ENCODE results near the gene DLEC1.
"Not testable (repeated sequence)": the region's sequence is repeated elsewhere in the genome, so short reads cannot be mapped to it uniquely, and the experiment has no call there.

DLEC1 gene

DNA sequence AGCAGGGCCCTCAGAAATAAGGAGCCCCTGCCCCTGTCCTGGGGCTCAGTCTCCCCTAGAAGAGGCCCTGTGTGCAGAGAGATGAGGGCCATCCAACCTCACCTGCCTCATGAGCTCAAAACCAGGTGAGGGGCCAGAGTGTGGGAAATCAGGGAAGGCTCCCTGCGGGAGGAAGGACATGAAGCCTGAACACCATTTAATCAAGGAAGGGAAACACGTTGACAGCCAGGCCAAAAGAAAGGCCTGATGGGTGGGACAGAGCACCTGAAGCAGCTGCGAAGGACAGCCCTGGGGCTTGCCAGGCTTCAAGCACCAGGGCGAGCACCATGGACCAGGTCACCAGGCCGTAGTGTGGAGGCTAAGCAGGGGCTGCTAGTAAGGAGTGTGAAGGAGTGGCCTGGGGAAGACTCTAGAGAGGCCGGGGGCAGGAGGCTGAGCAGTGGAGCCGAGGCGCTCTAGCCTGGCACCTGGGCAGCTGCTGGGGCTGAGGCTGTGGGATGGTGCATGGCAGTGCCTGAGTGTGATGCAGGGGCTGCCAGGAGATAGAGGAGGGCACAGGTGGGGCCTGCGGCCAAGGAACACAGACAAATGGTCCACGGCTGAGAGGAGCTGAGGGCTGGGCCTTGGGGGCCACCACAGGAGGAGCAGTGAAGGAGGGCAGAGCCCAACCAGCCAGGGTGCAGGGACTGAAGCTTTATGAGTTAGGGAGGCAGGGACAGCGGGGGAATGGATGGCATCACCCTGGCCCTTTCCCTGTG, 81.9 kb downstream of the DLEC1 start:
- DNase-seq (ENCODE audit: low read depth) = no peak

DNA sequence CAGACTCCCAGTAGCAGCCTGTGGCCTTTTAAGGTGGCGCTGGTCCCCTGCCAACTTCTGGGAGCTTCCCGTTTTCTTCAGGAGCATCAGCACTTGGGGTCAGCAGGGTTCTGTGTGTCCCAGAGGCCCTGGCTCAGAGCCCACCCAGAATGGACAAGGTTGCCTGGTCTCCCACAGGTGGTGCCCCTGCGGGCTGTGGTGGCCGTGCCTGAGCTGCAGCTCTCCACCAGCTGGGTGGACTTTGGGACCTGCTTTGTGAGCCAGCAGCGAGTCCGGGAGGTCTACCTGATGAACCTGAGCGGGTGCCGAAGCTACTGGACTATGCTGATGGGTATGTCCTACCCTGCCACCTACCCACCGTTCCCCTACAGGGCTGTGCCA, 82.4 kb downstream of the DLEC1 start:
- no peak for DNase-seq (ENCODE audit: low read depth)

DNA sequence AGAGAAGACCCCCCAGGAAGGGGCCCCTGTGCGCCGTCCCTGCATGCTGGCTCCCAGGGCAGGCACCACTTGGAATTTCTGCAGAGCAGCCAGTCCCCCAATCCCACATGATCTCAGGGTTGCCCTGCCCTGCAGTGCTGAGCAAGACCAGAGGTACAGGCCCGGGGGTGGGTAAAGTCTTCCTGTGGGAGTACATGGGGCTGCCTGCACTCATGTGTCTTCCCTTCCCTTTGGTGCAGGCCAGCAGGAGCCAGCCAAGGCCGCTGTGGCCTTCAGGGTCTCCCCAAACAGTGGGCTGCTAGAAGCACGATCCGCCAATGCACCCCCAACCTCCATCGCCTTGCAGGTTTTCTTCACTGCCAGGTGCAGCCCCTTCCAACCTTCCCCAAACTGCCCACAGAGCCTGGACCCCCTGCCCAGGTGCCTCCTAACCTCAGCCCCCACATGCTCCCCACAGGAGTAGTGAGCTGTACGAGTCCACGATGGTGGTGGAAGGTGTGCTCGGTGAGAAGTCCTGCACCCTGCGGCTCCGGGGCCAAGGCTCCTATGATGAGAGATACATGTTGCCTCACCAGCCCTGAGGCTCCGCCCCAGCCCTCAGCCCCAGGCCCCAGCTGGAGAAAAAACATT, 82.9 kb downstream of the DLEC1 start:
- DNase-seq (ENCODE audit: low read depth) = no peak

DNA sequence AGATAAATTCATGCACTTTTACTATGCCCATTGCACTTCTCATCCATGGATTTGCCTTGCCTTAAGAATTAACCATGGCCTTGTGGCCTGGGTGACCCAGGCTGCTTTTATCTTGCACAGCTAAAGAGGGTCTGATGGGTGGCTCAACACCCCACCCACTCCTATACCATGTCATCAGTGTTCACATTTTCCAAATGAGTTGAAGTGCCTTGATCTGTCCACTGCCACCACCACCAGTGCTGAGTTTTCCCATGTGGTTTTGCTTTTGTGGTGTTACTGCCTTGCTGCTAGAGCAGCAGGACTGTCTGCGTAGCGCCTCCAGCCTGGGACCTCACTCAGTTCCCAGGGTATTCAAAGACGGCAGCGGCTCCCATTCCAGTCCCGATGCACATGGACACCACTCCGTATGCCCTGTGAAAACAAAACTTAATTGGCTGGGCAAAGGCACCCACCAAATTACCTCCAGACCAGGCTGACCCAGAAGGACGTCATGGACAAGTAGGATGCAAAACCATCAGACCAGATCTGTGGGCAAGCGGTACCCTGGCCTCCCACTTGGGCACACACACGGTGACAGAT, 83.8 kb downstream of the DLEC1 start:
- DNase-seq (ENCODE audit: low read depth) = no peak

DNA sequence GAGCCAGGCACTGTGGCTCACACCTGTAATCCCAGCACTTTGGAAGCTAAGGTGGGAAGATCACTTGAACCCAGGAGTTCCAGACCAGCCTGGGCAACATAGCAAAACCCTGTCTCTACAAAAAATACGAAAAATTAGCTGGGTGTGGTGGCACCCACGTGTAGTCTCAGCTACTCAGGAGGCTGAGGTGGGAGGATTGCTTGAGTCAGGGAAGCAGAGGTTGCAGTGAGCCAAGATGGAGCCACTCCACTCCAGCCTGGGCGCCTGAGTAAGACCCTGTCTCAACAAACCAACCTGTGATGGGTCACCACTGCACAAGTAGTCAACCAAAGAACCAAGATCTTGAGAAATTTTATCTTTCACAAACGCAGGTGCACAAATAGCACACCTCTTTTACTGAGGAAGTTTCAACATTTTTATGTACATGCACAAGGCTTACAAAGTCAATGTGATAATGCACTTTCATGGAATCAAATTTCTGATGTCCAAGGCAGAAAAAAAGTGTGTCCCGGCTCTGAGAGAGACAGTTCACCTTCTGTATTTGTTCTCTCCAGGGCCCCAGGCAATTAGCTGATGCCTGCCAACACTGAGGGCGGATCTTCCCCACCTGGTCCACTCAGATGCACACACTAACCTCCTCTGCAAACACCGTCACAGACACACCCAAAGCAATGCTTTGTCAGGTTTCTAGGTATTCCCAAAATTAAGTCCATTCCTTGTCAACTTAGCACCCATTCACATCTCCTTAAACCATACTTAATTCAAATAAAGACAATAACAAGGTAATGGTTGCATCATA, 85.5 kb downstream of the DLEC1 start:
- no peak for DNase-seq (ENCODE audit: low read depth)

DNA sequence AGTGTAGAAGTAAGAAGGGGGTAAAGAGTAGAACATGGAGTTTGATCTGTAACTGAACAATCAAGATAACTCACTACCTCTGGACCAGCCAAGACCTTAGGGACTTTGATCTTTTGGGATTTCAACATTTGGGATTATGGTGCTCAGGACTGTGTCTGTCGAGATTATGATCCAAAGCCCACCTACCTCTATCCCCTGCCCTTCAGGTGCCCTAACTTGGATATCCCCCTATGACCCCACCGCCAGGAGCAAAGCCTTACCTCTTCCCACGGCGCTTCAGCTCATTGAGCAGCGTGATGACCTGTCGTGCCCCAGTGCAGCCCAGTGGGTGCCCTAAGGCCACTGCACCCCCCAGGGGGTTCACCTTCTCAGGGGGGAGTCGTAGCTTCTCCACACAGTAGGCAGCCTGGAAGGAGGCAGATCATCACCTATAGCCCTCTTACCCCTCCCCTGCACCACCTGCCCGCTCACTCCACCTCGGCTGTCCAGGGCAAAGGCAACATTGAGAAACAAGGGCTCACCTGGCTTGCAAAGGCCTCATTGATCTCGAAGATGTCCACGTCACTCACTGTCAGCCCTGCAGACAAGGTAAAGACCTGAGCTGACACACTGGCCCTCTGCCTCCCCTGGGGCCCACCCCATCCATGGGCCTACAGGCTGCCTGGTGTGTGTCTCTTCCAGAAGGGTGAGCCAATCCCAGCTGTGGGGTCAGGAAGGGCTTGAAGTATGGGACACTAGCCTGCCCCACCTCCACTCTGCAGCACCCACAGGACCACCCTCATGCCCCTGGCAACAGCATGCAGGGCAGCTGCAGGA, 86.5 kb downstream of the DLEC1 start:
- no peak for DNase-seq (ENCODE audit: low read depth)

DNA sequence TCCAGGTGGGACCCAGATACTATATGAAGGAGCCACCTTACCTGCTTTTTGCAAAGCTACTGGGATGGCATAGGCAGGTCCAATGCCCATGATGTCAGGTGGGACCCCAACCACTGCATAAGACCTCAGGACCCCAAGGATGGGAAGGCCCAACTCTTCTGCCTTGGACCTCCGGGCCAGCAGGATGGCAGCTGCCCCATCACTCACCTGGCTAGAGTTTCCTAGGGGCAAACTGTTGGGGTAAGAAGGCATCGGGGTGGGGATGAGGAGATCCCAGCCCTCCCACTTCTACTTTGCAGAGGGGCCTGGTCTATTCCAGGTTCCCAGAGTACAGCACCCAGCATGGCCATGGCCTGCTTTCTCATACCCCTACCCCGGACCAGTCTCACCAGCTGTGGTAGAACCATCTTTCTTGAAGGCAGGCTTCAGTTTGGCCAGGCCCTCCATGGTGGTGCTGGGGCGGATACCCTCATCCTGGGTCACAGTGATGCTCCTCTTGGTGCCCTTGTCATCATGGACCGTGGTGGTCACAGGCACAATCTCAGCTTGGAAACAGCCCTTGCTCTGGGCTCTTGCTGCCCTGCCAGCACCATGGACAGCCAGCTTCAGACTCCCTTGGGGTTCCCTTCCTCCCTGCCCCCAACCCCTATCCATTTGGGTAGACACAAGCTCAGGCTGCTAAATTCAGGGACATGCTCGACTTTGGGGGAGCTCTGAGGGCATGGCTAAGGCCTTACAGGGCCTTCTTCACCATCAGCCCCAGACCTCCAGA, 87.3 kb downstream of the DLEC1 start:
- DNase-seq (ENCODE audit: low read depth) = no peak

DNA sequence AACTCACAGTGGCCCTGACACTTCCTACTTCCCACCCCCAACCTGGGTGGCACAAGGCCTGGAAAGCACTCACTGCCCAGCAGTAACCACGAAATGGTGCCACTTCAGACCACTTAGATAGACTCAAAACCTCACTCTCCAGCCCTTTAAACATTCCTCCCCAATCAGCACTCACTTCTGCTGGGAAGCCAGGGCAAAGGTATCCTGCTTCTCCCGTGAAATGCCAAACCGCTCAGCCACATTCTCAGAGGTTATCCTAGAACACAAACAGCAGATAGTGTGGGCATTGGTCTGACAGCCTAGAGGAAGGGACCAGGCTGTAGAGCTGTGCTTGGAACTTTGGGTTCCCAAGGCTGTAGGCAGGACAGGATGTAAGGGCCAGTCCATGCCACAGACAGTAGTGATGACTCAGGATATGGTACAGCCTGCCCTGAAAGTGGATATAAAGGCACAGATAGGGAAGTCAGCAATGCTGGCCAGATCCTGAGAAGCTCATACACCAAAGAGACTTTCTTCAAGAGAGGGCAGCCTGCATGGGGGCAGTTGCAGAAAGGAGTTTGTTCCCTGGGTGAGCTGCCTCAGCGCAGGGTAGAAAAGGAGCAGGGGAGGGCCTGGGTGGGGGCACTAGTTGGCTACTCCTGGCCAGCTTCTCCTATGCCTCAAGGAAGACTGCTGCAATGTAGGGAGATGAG, 88.7 kb downstream of the DLEC1 start:
- DNase-seq (ENCODE audit: low read depth) = no peak

DNA sequence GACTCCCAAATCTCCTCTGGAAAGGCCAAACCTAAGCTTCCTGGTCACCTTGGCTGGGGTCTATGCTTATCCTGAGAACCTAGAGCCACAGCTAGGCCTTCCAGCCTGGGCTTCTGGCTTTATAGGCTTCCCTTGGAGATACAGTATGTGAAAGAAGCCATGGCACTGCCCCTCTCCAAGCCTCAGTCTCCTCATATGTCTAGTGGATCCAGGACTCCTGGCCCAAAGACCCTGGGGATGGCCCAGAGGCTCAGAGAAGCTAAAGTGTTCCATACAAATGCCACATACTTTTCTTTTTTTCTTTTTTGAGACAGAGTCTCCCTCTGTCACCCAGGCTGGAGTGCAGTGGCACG, 89.3 kb downstream of the DLEC1 start:
- DNase-seq (ENCODE audit: low read depth) = no peak

DNA sequence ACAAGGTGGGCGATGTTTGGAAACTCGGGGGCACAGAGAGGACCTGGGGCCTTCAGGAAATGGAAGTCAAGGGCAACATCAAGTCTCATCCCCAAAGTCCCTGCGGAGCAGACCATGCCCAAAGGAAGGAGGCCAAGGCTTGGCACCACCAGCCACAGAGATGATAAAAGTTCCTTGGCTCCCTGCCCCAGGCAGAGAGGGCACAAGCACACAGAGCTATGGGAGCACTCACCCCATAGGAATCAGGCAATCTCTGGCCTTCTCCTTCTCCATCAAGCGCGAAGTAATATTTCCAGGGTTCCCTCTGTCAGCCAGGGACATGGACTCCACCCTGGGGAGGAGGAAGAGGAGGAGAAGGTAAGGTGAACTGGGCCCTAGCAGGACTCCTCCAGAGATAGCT, 90.0 kb downstream of the DLEC1 start:
- DNase-seq (ENCODE audit: low read depth) = no peak

DNA sequence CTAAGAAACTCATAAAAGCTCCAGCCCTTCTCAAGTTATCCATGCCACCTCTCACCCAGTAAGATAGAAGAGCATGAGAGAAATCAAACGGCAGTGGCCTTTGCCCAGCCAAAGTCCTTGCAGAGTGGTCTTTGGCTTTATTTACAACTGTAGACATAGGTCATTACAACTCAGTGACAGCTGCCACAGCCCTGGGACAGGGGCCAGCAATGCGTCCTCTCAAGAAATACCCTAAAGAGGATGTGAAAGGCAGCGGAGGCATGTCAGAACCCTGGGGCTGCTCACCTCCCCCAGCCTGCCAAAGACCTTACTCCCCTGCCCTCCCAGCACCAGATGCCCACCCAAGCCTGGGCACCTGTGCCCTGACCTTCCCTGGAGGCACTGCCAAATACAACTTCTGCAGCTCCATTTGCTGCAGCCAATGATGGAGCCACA, 91.6 kb downstream of the DLEC1 start:
- DNase-seq (ENCODE audit: low read depth) = no peak

DNA sequence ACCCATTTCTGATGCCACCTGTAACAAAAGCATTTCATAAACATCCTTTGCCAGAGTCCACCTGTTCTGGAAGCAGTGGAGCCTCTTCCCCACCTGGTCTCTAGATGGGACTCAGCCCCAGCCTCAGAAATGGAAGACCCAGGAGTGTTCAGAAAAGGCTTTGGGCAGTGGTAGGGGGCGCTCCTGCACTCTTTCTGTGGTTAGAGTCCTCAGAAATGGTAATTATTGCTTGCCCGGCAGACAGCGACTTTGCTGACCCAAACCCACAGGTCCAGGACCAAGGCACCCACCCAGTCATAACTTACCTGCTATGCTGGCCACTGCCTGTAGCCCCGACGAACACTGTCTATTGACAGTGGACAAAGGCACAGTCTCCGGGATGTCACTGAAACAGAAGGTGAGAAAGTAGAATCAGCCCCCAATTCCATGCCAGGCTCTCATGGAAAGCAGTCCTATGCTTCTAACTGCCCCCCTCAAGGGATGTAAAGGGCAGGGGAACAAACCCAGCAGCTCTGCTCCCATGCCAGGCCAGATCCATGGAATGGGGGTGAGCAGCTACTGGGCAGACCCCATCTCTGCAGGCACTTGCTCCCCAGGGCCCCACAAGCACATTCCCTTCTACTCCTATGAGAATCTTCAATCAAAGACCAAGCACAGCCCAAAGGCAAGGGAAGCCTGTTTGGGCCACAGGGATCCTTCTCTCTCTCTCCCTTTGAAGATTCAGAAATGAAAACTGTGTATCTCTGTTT, 92.8 kb downstream of the DLEC1 start:
- no peak for DNase-seq (ENCODE audit: low read depth)

DNA sequence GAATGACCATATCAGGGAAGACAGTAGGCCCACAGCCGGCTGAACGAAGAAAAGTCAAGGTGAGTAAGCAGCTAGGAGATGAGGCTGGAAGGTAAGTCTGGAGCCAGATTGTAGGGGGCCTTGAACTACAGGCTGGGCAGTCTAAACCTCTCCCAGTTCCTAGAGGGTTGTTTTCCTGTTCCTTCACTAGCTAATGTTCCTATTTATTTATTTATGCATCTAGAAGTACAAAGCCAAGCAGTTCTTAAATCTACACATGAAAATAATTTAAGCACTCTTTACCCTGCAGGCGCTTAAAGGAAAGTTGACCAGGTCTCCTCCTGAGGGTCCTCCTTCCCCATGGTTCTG, 94.2 kb downstream of the DLEC1 start:
- DNase-seq (ENCODE audit: low read depth) = no peak

DNA sequence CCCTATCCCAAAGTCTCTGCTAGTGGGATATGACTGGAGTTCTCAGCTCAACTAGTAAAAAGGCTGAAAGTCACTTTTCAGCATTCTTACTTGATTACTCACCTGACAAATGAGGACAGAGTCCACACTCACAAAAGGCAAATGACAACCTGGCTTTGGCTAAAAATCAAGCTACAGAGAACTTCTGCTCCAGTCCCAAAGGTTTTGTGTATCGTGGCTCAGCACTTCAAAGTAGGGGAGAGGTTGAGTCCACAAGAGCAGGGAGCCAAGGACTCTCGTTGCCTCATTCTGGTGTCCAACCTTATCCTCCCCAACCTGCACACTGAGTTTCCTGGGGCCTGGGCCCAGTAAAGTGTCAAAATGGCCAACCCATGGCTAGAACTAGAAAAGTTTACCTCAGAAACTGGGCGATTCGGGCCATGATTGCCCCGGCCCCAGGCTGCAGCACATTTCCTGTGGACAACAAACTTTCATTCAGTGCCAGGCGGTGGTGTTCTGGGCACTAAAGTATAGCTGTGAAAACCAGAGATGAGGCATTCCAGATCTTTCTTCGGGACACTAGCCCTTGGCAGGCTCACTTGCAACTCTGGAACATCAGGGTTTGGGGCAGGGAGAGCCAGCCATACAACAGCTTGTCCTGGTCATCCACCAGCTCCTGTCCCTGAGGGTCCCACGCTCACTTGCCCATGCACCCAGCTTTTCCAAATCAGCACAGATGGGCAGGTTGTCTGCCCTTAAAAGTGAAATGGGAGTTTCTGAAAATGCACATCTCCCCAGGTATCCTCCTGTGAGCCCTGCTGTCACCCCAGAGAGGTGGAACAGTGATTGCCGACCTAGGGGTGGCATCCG, 94.8 kb downstream of the DLEC1 start:
- no peak for DNase-seq (ENCODE audit: low read depth)

DNA sequence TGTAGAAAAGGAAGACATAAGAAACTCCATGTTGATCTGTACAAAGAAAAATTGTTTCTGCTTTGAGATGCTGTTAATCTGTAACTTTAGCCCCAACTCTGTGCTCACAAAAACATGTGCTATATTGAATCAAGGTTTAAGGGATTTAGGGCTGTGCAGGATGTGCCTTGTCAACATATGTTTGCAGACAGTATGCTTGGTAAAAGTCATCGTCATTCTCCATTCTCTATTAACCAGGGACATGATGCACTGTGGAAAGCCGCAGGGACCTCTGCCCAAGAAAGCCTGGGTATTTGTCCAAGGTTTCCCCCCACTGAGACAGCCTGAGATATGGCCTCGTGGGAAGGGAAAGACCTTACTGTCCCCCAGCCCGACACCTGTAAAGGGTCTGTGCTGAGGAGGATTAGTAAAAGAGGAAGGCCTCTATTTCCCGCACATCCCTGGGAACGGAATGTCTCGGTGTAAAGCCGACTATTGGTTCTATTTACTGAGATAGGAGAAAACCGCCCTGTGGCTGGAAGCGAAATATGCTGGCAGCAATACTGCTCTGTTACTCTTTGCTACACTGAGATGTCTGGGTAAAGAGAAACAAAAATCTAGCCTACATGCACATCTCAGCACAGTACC, 95.6 kb downstream of the DLEC1 start:
- DNase-seq (ENCODE audit: low read depth) = not testable (repeated sequence)

DNA sequence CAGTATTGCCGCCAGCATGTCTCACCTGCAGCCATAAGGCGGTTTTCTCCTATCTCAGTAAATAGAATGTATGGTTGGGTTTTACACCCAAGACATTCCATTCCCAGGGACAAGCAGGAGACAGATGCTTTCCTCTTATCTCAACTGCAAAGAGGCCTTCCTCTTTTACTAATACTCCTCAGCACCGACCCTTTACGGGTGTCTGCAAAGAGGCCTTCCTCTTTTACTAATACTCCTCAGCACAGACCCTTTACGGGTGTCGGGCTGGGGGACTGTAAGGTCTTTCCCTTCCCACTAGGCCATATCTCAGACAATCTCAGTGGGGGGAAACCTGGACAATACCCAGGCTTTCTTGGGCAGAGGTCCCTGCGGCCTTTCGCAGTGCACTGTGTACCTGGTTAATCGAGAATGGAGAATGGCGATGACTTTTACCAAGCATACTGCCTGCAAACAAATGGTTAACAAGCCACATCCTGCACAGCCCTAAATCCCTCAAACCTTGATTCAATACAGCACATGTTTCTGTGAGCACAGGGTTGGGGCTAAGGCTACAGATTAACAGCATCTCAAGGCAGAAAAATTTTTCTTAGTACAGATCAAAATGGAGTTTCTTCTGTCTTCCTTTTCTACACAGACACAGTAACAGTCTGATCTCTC, 96.7 kb downstream of the DLEC1 start:
- DNase-seq (ENCODE audit: low read depth) = not testable (repeated sequence)

DNA sequence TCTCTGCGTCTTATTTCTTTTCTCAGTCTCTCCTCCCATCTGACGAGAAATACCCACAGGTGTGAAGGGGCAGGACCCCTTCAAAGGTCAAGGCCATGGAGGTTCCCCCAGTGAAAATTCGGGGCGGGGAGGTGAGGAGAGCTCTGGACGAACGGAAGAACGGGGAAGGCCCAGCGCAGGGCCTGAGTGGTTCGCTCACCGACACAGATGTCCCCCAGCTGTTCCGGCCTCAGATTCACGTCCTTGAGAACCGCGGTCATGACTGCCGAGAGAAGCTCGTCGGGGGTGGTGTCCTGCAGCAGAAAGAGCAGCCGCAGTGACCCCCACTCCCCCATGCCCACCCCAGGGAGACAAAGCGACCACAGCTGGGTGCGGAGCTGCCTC, 97.4 kb downstream of the DLEC1 start:
- DNase-seq (ENCODE audit: low read depth) = no peak
